Measurements from ENCODE around the gene TBX18.

The TBX18 gene

DNA sequence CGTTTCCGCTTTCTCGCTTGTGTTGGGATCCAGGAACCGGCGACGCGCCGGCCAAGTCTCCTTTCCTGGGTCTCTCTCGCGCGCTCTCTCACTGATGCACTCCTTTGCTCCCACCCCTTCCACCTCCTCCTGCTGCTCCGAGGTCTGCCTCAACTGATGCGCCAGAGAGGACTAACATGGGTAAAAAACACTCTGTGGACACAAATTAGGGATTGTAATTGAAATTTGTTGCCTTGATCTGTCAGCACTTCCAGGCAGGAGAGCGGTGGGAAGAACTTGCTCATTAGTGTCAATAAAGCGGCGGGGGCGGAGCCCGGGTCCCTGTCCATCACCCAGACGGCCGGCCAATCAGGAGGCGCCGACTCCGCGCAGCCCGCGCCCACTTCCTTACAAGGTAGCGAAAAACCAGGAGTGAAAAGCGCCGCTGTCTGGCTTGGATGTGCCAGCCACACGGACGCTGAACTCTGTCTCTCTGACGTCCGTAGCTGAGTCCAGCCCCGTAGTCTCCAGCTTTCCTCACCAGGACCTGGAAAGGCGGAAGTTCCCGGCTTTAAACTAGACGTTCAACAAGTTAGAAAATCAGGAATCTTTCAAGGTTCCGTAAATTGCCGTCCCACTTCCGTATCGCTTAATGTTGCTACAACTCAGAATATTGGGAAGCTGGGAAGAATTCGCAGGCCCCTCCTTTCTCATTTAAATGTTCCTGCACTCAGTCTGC, at the start of gene TBX18:
TSS of gene TBX18 (minus strand) at position 267 of the 718 bp plus-strand sequence. CDS start 417 bp downstream, outside the sequence.
- no peaks in the 10 kb centered on the region for H3K9me3 Mint-ChIP-seq
- H3K4me1 Mint-ChIP-seq: peaks cover 38% of the 10 kb centered on the region
- TF ChIP-seq CTCF (IDR thresholded peaks at IDR 0.05): no peak
- H3K4me3 Mint-ChIP-seq: peak within 1 kb of the TSS; percentile 91
- peak; percentile 95 for DNase-seq
- H3K27ac Mint-ChIP-seq: peak within 1 kb of the TSS; percentile 46
- no peaks in the 10 kb centered on the region for H3K36me3 Mint-ChIP-seq (ENCODE audit: low read depth)
- peaks cover 98% of the 10 kb centered on the region for H3K27me3 Mint-ChIP-seq (ENCODE audit: low read depth, poor library complexity)

DNA sequence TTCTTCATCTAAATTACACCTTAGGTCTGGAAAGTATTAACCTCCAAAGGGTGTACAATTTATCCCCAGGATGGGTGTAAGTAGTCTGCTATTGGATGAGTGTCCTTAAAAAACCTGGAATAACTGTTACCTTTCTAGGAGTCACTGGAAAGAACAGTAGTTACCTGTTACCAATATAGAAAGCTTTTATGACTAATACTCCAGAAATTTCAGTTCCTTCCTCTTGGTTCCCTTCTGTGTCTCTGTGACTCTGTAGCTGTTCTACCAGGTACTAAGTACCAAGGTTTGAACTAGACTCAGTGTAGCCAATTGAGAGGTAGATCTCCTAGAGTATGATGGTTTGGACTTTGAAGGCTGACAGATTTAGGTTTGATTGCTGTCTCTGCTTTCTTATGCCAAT, 47.0 kb upstream of the TBX18 start:
- DNase-seq: no peak
- no peak overlapping the region for H3K27ac Mint-ChIP-seq
- no peaks in the 10 kb centered on the region for H3K27me3 Mint-ChIP-seq (ENCODE audit: low read depth, poor library complexity)
- H3K36me3 Mint-ChIP-seq (ENCODE audit: low read depth): no peaks in the 10 kb centered on the region
- no peaks in the 10 kb centered on the region for H3K9me3 Mint-ChIP-seq
- H3K4me3 Mint-ChIP-seq: no peak overlapping the region
- H3K4me1 Mint-ChIP-seq: peaks cover 19% of the 10 kb centered on the region
- no peak for TF ChIP-seq CTCF (IDR thresholded peaks at IDR 0.05)

DNA sequence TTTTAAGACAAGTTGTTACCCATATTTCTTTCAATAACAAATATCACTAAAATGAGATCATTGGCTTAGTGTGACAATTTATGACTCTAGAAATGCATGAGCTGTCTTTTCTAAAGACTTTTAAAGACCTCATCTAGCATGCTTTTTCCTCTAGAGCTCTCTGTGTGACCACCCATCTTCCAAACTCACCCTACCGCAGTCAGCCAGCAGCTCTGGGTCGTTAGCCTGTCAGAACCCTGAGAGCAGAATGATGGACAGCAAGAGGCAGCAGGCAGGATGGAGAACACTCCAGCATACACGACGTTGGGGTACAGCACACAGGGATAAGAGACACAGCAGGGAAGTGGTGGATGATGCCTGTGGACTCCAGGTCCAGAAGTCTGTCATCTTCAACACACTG, 45.1 kb upstream of the TBX18 start:
- peaks cover 4% of the 10 kb centered on the region for H3K27me3 Mint-ChIP-seq (ENCODE audit: low read depth, poor library complexity)
- no peaks in the 10 kb centered on the region for H3K36me3 Mint-ChIP-seq (ENCODE audit: low read depth)
- peaks cover 19% of the 10 kb centered on the region for H3K4me1 Mint-ChIP-seq
- peak; percentile 7 for DNase-seq
- H3K27ac Mint-ChIP-seq: no peak overlapping the region
- TF ChIP-seq CTCF (IDR thresholded peaks at IDR 0.05): no peak
- H3K9me3 Mint-ChIP-seq: no peaks in the 10 kb centered on the region
- H3K4me3 Mint-ChIP-seq: no peak overlapping the region

- peaks cover 4% of the 10 kb centered on the region for H3K27me3 Mint-ChIP-seq (ENCODE audit: low read depth, poor library complexity)
- no peaks in the 10 kb centered on the region for H3K9me3 Mint-ChIP-seq
- no peak for TF ChIP-seq CTCF (IDR thresholded peaks at IDR 0.05)
- DNase-seq: no peak
- H3K36me3 Mint-ChIP-seq (ENCODE audit: low read depth): no peaks in the 10 kb centered on the region
- no peak overlapping the region for H3K4me3 Mint-ChIP-seq
- peaks cover 12% of the 10 kb centered on the region for H3K4me1 Mint-ChIP-seq
- no peak overlapping the region for H3K27ac Mint-ChIP-seq
Observed at GRCh38 chr6:84808491-84809061, 44.2 kb upstream of the TBX18 start.

DNA sequence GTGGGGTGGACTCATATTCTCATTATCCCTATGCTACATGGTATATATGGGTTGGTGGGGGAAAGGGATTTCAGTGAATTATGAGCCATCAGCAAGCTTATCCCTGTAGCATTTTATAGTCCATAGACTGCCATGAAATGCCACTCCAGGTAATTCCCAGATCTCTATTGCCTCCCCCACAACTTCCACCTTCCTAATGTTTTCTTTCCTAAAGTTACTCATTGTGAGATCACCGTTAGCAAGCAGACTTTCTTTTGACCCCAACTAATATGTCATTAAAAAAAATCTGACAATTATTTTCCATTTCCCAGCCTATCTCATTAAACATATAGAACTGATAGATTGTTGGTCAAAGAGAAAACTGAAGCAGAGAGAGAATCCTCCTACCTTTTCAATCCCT, 40.7 kb upstream of the TBX18 start:
- Mint-ChIP-seq H3K9me3 (no peaks in the 10 kb centered on the region), H3K27me3 (ENCODE audit: low read depth, poor library complexity) (peaks cover 4% of the 10 kb centered on the region), H3K4me1 (peaks cover 12% of the 10 kb centered on the region), H3K27ac (no peak overlapping the region), H3K36me3 (ENCODE audit: low read depth) (no peaks in the 10 kb centered on the region), H3K4me3 (no peak overlapping the region)
- no peak for TF ChIP-seq CTCF (IDR thresholded peaks at IDR 0.05)
- DNase-seq: no peak

DNA sequence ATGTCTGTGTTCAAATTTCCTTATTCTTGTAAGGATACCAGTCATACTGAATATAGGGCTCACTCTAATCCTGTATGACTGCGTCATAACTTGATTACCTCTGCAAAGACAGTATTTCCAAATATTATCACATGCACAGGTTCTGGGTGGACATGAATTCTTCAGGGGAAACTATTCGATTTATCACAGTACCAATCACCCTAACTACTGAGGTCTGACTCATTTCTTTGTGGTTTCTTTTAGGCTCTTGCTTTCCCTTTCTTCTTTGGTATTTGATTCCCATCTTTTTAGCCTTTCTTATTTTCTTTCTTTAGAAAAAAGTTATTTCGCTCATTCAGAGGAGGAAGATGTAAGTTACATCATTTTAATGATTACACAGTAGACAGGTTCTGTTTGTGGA, 40.3 kb upstream of the TBX18 start:
- Mint-ChIP-seq H3K36me3 (ENCODE audit: low read depth) (no peaks in the 10 kb centered on the region), H3K4me3 (no peak overlapping the region)
- no peak for TF ChIP-seq CTCF (IDR thresholded peaks at IDR 0.05)

More for the DNA sequence above, 40.3 kb upstream of the TBX18 start:
- Mint-ChIP-seq H3K27me3 (ENCODE audit: low read depth, poor library complexity) (peaks cover 4% of the 10 kb centered on the region), H3K9me3 (no peaks in the 10 kb centered on the region), H3K27ac (no peak overlapping the region), H3K4me1 (peaks cover 11% of the 10 kb centered on the region)
- DNase-seq: no peak

Data from nephron progenitor cell (in vitro differentiated cells).